Measurements from ENCODE around the gene LDHAL6B.

DNA sequence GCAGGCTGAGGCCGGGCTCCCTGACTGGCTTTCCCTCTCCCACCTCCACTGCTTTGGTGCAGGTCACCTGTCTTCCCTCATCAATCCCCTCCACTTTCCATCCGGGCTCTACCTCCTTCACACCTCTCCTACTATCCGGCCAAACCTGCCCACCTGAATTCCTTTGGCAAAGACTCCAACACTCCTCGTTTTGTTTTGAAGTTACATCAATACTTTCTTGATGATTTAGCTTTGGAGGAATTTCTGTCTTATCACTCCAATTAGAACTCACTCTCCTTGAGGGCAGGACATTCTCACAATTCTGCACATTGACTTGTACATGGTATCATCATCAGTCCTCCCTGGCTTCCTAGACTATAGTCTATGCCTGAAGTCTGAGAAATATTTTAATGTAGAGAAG lies 20.4 kb downstream of the LDHAL6B start:
- TF ChIP-seq POLR2AphosphoS5 (IDR thresholded peaks at IDR 0.05) (no peak), EP300 (IDR thresholded peaks at IDR 0.05) (no peak), POLR2A (IDR thresholded peaks at IDR 0.05) (no peak)
- TF ChIP-seq, protein P1, sequence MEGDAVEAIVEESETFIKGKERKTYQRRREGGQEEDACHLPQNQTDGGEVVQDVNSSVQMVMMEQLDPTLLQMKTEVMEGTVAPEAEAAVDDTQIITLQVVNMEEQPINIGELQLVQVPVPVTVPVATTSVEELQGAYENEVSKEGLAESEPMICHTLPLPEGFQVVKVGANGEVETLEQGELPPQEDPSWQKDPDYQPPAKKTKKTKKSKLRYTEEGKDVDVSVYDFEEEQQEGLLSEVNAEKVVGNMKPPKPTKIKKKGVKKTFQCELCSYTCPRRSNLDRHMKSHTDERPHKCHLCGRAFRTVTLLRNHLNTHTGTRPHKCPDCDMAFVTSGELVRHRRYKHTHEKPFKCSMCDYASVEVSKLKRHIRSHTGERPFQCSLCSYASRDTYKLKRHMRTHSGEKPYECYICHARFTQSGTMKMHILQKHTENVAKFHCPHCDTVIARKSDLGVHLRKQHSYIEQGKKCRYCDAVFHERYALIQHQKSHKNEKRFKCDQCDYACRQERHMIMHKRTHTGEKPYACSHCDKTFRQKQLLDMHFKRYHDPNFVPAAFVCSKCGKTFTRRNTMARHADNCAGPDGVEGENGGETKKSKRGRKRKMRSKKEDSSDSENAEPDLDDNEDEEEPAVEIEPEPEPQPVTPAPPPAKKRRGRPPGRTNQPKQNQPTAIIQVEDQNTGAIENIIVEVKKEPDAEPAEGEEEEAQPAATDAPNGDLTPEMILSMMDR (IDR thresholded peaks at IDR 0.05): no peak
